SU-DHL-6 (cell line): ENCODE results near the gene SYNGR4.
A peak's percentile ranks its signal among the peaks of the same experiment; 100 is the strongest.

Source experiments
- H2AFZ ChIP-seq: fragments of 200-600 bp; sonication (generic); 2 replicates; pipeline ENCODE4 v1.6.1; 2014; ENCODE audit warnings: low read depth, mild to moderate bottlenecking, moderate library complexity, mixed read lengths, antibody characterized with exemption, low read length; ENCODE audit not compliant: severe bottlenecking
- H3F3A ChIP-seq: fragments of 200-600 bp; shearing (Covaris generic); 2 replicates; pipeline ENCODE4 v1.6.0; 2016; ENCODE audit warnings: antibody characterized with exemption, mild to moderate bottlenecking; ENCODE audit not compliant: insufficient read depth
- H3K27ac ChIP-seq: fragments of 200-600 bp; sonication (generic); 2 replicates; pipeline ENCODE4 v1.5.1; 2016; ENCODE audit warnings: low read depth, mild to moderate bottlenecking, low read length, moderate library complexity, mixed read lengths
- H3K27me3 ChIP-seq: fragments of 200-600 bp; sonication (generic), shearing (Covaris generic); 2 replicates; pipeline ENCODE4 v1.6.0; 2014; ENCODE audit warnings: mild to moderate bottlenecking, low read length
- H3K36me3 ChIP-seq: fragments of 200-600 bp; sonication (generic); 2 replicates; pipeline ENCODE4 v1.6.1; 2014; ENCODE audit warnings: mild to moderate bottlenecking, low read length, mixed read lengths
- H3K4me2 ChIP-seq: fragments of 300-600, 200-600 bp; shearing (Covaris generic), sonication (generic); 2 replicates; pipeline ENCODE4 v1.6.0; 2014; ENCODE audit warnings: low read length, low read depth, mild to moderate bottlenecking; ENCODE audit not compliant: poor library complexity, severe bottlenecking
- H3K4me3 ChIP-seq: fragments of 200-600 bp; sonication (generic); 2 replicates; pipeline ENCODE4 v1.5.1; 2014; ENCODE audit warnings: antibody characterized with exemption, low read length, mild to moderate bottlenecking, mixed read lengths; ENCODE audit not compliant: insufficient read depth, poor library complexity, severe bottlenecking
- H3K79me2 ChIP-seq: fragments of 200-600 bp; sonication (generic); 2 replicates; pipeline ENCODE4 v1.6.1; 2014; ENCODE audit warnings: mild to moderate bottlenecking, low read length, moderate library complexity; ENCODE audit not compliant: insufficient read depth
- H3K9ac ChIP-seq: fragments of 200-600 bp; sonication (generic); 2 replicates; pipeline ENCODE4 v1.7.0; 2014; ENCODE audit warnings: mild to moderate bottlenecking, low read length
- H3K9me2 ChIP-seq: fragments of 200-600 bp; sonication (generic); replicated peaks from 2 replicates; pipeline ENCODE4 v1.6.1; 2014; ENCODE audit warnings: low read length; ENCODE audit not compliant: insufficient read depth
- H3K9me3 ChIP-seq: fragments of 200-600 bp; sonication (generic); 2 replicates; pipeline ENCODE4 v1.6.1; 2014; ENCODE audit warnings: low read length, mixed read lengths; ENCODE audit not compliant: insufficient read depth
- H4K20me1 ChIP-seq: fragments of 200-600 bp; sonication (generic); 2 replicates; pipeline ENCODE4 v1.6.1; 2014; ENCODE audit warnings: low read depth, mild to moderate bottlenecking, antibody characterized with exemption, low read length, moderate library complexity, mixed read lengths
- EZH2phosphoT487 ChIP-seq: fragments of 200-600 bp; sonication (generic), shearing (Covaris generic); conservative IDR thresholded peaks from 2 replicates; pipeline ENCODE4 v1.6.1; 2018; ENCODE audit warnings: mild to moderate bottlenecking, antibody characterized with exemption, low read length, moderate library complexity, mixed read lengths
- TF ChIP-seq, protein P1 (sequence below): fragments of 200-600 bp; sonication (generic); IDR thresholded peaks from one replicate; pipeline ENCODE4 v1.5.1; 2017; ENCODE audit warnings: antibody characterized with exemption, mild to moderate bottlenecking, low read length, moderate library complexity; ENCODE audit not compliant: insufficient read depth, poor library complexity, severe bottlenecking

The SYNGR4 gene

DNA sequence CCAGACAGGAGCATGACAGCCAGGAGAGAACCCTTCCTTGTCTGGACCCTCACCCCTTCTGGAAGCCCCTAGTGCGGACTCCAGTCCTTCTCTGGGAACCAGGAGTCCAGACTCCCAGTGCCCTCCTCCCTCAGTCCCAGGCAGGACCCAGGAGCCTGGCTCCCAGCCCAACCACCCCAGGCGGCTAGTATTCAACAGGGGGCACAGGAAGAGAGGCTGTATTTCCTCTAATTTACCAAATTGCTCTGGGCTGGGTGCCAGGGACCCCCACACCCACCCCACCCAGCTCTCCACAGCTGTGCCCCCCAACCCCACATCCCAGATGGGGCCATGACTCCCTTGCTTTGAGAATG is 32.6 kb downstream of the SYNGR4 start:
- Histone ChIP-seq H3K36me3 (no peaks in the 10 kb centered on the region), H3K79me2 (no peaks in the 10 kb centered on the region), H3K9ac (no peak overlapping the region), H3K9me3 (no peaks in the 10 kb centered on the region), H3K27me3 (no peaks in the 10 kb centered on the region), H4K20me1 (no peaks in the 10 kb centered on the region), H3K4me2 (no peak overlapping the region), H3K4me3 (no peak overlapping the region), H3K9me2 (no peaks in the 10 kb centered on the region), H3K27ac (no peak overlapping the region), H3F3A (no peaks in the 10 kb centered on the region; the same call in 1 of the 2 replicates), H2AFZ (no peak overlapping the region)
- TF ChIP-seq, protein P1, sequence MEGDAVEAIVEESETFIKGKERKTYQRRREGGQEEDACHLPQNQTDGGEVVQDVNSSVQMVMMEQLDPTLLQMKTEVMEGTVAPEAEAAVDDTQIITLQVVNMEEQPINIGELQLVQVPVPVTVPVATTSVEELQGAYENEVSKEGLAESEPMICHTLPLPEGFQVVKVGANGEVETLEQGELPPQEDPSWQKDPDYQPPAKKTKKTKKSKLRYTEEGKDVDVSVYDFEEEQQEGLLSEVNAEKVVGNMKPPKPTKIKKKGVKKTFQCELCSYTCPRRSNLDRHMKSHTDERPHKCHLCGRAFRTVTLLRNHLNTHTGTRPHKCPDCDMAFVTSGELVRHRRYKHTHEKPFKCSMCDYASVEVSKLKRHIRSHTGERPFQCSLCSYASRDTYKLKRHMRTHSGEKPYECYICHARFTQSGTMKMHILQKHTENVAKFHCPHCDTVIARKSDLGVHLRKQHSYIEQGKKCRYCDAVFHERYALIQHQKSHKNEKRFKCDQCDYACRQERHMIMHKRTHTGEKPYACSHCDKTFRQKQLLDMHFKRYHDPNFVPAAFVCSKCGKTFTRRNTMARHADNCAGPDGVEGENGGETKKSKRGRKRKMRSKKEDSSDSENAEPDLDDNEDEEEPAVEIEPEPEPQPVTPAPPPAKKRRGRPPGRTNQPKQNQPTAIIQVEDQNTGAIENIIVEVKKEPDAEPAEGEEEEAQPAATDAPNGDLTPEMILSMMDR: no peak
- TF ChIP-seq EZH2phosphoT487: no peak

DNA sequence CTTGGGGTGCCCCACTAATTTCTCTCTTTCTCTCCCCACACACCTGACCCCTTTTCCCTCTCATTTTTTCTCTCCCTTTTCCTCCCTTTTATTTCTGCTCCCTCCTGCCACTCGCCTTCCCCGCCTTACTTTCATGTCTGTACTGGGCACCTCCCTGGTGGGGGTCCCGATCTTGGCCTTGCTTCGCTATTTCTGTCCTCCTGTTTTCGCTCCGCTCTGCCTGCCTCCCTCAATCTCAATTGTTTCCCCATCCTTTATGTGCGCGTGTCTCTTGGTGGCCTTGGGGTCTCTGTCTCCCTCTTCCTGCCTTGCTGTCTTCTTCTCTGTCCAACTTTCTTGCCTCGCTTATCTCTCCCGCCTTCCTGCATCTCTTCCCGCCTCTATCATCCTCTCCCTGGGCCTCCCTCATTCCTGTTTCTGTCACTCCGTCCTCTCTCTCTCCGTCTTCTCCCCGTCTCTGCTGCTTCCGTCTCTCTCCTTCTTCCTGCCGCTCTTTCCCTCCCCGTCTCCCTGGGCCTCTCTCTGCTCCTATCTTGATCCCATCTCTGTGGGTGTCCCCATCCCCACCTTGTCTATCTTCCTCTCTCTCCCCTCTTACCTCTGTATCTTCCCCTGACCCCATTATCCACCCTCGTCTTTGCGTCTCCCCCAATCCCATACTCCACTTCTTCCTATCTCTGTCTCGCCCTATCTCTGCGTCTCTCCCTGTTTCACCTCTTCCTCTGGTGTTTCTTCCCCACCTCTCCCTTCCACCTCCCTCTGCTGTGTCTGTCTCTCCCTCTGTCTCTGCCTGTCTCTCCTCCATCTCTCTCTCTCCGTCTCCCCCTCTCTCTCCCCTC is 33.3 kb downstream of the SYNGR4 start:
- H3F3A ChIP-seq: no peaks in the 10 kb centered on the region; the same call in 1 of the 2 replicates
- H3K9ac ChIP-seq: peak overlapping the region; percentile 27; the same call in 1 of the 2 replicates
- H3K27ac ChIP-seq: no peak overlapping the region
- no peaks in the 10 kb centered on the region for H3K27me3 ChIP-seq
- no peak overlapping the region for H3K4me3 ChIP-seq
- no peak overlapping the region for H2AFZ ChIP-seq
- TF ChIP-seq, protein P1: no peak
- TF ChIP-seq EZH2phosphoT487: no peak
- H3K9me3 ChIP-seq: no peaks in the 10 kb centered on the region
- no peaks in the 10 kb centered on the region for H3K79me2 ChIP-seq
- no peaks in the 10 kb centered on the region for H3K36me3 ChIP-seq
- no peaks in the 10 kb centered on the region for H3K9me2 ChIP-seq
- H3K4me2 ChIP-seq: peak overlapping the region; percentile 29
- no peaks in the 10 kb centered on the region for H4K20me1 ChIP-seq

DNA sequence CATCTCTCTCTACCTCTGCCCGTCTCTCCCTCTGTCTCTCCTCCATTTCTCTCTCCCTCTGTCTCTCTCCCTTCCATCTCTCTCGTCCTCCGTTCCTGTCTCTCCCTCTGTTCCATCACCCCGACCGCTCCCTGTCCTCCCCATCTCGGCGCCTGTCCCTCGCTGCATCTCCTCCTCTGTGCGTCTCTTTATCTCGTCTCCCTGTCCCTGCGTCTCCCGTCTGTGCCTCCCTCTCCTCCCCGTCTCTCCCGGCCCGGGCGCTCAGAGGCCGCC is 33.9 kb downstream of the SYNGR4 start:
- Histone ChIP-seq H3K4me2 (peak overlapping the region; percentile 29), H3K4me3 (no peak overlapping the region), H3K36me3 (no peaks in the 10 kb centered on the region), H3K9me3 (no peaks in the 10 kb centered on the region), H3K27me3 (no peaks in the 10 kb centered on the region), H3K9me2 (no peaks in the 10 kb centered on the region), H3K27ac (no peak overlapping the region), H4K20me1 (no peaks in the 10 kb centered on the region), H3K9ac (peak overlapping the region; percentile 27; the same call in 1 of the 2 replicates), H3K79me2 (no peaks in the 10 kb centered on the region), H3F3A (no peaks in the 10 kb centered on the region; the same call in 1 of the 2 replicates), H2AFZ (no peak overlapping the region)
- TF ChIP-seq, protein P1: no peak
- no peak for TF ChIP-seq EZH2phosphoT487
